ENCODE data around the gene NPIPB12. TPM values are rescaled to one million over a fixed set of nuclear protein-coding genes. Genes with fewer than 3 reads are reported as not detected.
A peak's percentile ranks its signal among the peaks of the same experiment; 100 is the strongest.
"Not testable (repeated sequence)": the region's sequence is repeated elsewhere in the genome, so short reads cannot be mapped to it uniquely, and the experiment has no call there.

The NPIPB12 gene
- total and polyA plus RNA-seq, 4 donors: 25.3 to 76.4 (median 64.6) TPM

DNA sequence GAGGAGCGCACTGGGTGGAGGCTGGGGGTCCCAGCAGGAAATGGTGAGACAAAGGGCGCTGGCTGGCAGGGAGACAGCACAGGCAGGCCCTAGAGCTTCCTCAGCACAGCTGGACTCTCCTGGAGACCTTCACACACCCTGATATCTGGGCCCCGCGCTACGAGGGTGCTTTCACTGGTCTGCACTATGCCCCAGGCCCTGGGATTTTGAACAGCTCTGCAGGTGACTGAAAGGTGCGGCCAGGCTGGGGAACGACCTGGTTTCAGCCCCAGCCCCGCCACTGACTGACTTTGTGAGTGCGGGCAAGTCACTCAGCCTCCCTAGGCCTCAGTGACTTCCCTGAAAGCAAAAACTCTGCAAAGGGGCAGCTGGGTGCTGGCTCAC, 45.6 kb downstream of the NPIPB12 start:
- ATAC-seq (ENCODE audit: insufficient read depth, low FRiP score): peak; percentile 2
- not testable (repeated sequence) for H3K27ac ChIP-seq (ENCODE audit: low read depth in 1 of 2, low read length in 1 of 2); H3K27me3 ChIP-seq (ENCODE audit: control insufficient read depth in 3 of 3, insufficient read depth in 3 of 3, low read length in 2 of 3); H3K9me3 ChIP-seq (ENCODE audit: control insufficient read depth in 4 of 4, insufficient read depth in 3 of 4, low read length in 3 of 4); H3K4me3 ChIP-seq; DNase-seq; H3K4me1 ChIP-seq (ENCODE audit: control insufficient read depth in 5 of 5, insufficient read depth in 5 of 5, low read length in 5 of 5); H3K36me3 ChIP-seq (ENCODE audit: control insufficient read depth in 4 of 4, insufficient read depth in 4 of 4, low read length in 4 of 4); H3K9ac ChIP-seq (ENCODE audit: insufficient read depth in 1 of 2, low read length in 2 of 2)
- no CpG with 5 or more reads among the region's 9 CpGs for WGBS, 2 donors

DNA sequence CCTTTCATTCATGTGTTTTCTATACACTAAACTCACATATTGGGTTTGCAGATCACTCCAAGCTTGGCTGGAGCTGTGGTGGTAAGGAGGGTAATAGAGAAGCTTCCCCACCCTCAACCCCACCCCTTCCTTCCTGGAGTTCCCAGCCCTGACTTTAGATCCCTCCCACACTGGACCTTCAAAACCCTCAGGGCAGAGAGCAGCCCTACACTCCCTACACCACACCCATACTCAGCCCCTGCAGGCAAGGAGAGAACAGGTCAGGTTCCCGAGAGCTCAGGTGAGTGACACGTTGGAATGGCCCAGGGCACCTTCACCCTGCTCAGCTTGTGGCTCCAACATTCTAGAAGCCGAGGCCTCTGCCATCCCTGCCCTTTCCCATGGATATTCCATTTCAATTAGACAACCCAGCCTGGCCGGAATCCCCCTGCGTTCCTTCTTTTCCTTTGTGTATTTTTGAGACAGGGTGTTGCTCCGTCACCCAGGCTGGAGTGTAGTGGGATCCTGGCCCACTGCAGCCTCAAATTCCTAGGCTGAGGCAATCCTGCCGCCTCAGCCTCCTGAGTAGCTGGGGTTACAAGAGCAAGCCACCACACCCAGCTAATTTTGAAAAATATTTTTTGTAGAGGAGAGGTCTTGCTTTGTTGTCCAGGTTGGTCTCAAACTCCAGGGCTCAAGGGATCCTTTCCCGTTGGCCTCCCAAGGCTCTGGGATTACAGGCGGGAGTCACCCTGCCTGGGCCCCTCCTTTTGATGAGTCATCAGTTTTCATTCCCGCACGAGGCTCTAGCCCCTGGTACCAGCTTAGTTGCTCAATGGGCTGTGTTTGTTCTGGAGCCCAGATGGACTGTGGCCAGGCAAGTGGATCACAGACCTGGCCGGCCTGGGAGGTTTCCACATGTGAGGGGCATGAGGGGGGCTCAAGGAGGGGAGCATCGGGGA, 46.2 kb downstream of the NPIPB12 start, which contains the start of gene SULT1A4:
Gene SULT1A4, plus strand, starts transcription at position 208 of the 941 bp plus-strand sequence. CDS start 1,473 bp downstream, outside the sequence.
- not testable (repeated sequence) for H3K27me3 ChIP-seq (ENCODE audit: control insufficient read depth in 3 of 3, insufficient read depth in 3 of 3, low read length in 2 of 3); H3K4me1 ChIP-seq (ENCODE audit: control insufficient read depth in 5 of 5, insufficient read depth in 5 of 5, low read length in 5 of 5); H3K27ac ChIP-seq (ENCODE audit: low read depth in 1 of 2, low read length in 1 of 2); H3K9me3 ChIP-seq (ENCODE audit: control insufficient read depth in 4 of 4, insufficient read depth in 3 of 4, low read length in 3 of 4); DNase-seq; H3K36me3 ChIP-seq (ENCODE audit: control insufficient read depth in 4 of 4, insufficient read depth in 4 of 4, low read length in 4 of 4); H3K4me3 ChIP-seq; H3K9ac ChIP-seq (ENCODE audit: insufficient read depth in 1 of 2, low read length in 2 of 2)
- ATAC-seq (ENCODE audit: insufficient read depth, low FRiP score): peak; percentile 63
- no CpG with 5 or more reads among the region's 13 CpGs for WGBS, 2 donors

DNA sequence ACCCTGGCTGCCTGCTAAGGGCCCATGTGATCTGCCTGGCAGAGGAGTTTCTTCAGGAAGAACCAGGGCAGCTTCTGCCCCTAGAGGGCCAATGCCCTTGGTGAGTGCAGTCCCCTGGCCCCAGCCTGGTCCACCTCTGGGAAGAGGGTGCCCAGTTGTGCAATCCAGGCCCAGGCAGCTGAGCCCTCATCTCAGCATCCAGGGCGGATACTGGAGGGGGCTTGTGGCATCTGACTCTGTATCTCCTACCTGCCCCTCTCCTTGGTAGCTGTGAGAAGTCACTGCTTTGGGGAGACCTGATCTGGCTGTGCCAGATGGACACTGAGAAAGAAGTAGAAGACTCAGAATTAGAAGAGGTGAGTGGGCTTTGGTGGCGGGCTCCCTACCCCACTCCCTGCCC, 48.5 kb downstream of the NPIPB12 start:
- H3K4me3 ChIP-seq; H3K4me1 ChIP-seq (ENCODE audit: control insufficient read depth in 5 of 5, insufficient read depth in 5 of 5, low read length in 5 of 5); H3K27me3 ChIP-seq (ENCODE audit: control insufficient read depth in 3 of 3, insufficient read depth in 3 of 3, low read length in 2 of 3); ATAC-seq (ENCODE audit: insufficient read depth, low FRiP score); H3K36me3 ChIP-seq (ENCODE audit: control insufficient read depth in 4 of 4, insufficient read depth in 4 of 4, low read length in 4 of 4); H3K9ac ChIP-seq (ENCODE audit: insufficient read depth in 1 of 2, low read length in 2 of 2); H3K9me3 ChIP-seq (ENCODE audit: control insufficient read depth in 4 of 4, insufficient read depth in 3 of 4, low read length in 3 of 4); H3K27ac ChIP-seq (ENCODE audit: low read depth in 1 of 2, low read length in 1 of 2); DNase-seq: not testable (repeated sequence)
- 94 to 96% methylated on average over 1 of the region's 2 CpGs for WGBS, 2 donors

DNA sequence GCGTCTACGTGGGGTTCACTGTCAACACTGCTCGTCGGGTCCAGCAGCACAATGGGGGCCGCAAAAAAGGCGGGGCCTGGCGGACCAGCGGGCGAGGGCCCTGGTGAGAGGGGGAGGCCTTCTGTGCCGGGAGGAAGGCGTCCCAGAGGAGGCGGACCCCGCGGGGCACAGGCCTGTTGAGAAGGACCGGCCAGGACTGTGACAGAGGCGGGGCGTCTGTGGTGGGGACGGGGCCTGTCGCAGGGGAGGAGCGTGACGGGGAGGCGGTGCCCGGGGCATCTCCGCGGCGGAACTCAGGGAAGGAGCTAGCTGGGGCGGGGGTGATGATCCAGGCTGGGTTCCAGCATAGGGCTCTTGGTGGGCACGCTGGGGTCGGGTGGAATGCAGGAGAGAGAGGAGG, 51.4 kb downstream of the NPIPB12 start:
- not testable (repeated sequence) for H3K27ac ChIP-seq (ENCODE audit: low read depth in 1 of 2, low read length in 1 of 2); H3K9ac ChIP-seq (ENCODE audit: insufficient read depth in 1 of 2, low read length in 2 of 2); H3K27me3 ChIP-seq (ENCODE audit: control insufficient read depth in 3 of 3, insufficient read depth in 3 of 3, low read length in 2 of 3); H3K36me3 ChIP-seq (ENCODE audit: control insufficient read depth in 4 of 4, insufficient read depth in 4 of 4, low read length in 4 of 4); DNase-seq; H3K9me3 ChIP-seq (ENCODE audit: control insufficient read depth in 4 of 4, insufficient read depth in 3 of 4, low read length in 3 of 4); H3K4me3 ChIP-seq; H3K4me1 ChIP-seq (ENCODE audit: control insufficient read depth in 5 of 5, insufficient read depth in 5 of 5, low read length in 5 of 5)
- ATAC-seq (ENCODE audit: insufficient read depth, low FRiP score): peak; percentile 84
- WGBS, 2 donors: no CpG with 5 or more reads among the region's 29 CpGs

DNA sequence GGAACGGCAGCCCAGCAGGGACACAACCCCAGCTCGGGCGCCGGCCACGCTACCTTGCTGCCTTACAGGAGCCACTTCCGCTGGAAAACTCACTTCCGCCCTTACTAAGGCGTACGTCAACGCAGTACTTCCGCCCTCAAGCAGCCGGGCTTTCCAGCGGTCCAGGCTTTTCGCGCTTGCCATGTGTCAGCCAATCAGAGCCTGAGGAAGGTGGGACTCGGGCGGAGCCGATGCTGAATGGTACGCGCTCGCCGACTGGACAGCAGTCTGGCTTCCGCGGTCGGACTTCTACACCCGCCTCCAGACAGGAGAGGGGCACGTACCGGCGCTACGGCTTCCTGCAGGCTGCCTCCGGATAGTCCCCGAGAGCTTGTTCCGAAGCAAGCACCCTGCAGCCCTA, 51.9 kb downstream of the NPIPB12 start, which contains the start of the genes BOLA2 and SLX1B:
Gene BOLA2, minus strand, starts transcription at position 83 of the 400 bp plus-strand sequence. CDS start 98 bp downstream, outside the sequence.
Gene SLX1B, plus strand, starts transcription at position 265 of the 400 bp plus-strand sequence.
- not testable (repeated sequence) for H3K4me1 ChIP-seq (ENCODE audit: control insufficient read depth in 5 of 5, insufficient read depth in 5 of 5, low read length in 5 of 5); H3K4me3 ChIP-seq; H3K27ac ChIP-seq (ENCODE audit: low read depth in 1 of 2, low read length in 1 of 2); H3K9me3 ChIP-seq (ENCODE audit: control insufficient read depth in 4 of 4, insufficient read depth in 3 of 4, low read length in 3 of 4); H3K36me3 ChIP-seq (ENCODE audit: control insufficient read depth in 4 of 4, insufficient read depth in 4 of 4, low read length in 4 of 4); H3K27me3 ChIP-seq (ENCODE audit: control insufficient read depth in 3 of 3, insufficient read depth in 3 of 3, low read length in 2 of 3); DNase-seq; H3K9ac ChIP-seq (ENCODE audit: insufficient read depth in 1 of 2, low read length in 2 of 2)
- peak; percentile 96 for ATAC-seq (ENCODE audit: insufficient read depth, low FRiP score)
- WGBS, 2 donors: no CpG with 5 or more reads among the region's 33 CpGs

DNA sequence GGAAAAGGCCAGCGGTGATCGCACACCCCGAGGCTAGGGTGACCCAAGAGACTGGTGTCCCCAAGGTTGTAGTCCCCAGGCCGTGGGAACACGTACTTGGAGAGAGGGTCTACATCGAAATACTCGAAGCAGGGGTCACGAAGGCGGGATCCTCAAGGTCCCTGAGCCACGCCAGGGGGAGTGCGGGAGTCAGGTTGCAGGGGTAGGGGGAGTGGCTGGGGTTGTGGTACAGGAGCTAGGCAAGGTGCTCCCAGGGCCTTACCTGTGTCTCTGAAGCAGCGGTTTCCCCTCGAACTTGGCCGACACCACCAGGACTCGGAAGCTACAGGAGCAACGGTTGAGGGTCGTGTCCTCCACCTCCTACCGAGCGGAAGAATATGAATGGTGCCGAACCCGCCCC, 52.5 kb downstream of the NPIPB12 start:
- not testable (repeated sequence) for DNase-seq; H3K36me3 ChIP-seq (ENCODE audit: control insufficient read depth in 4 of 4, insufficient read depth in 4 of 4, low read length in 4 of 4); H3K27ac ChIP-seq (ENCODE audit: low read depth in 1 of 2, low read length in 1 of 2); H3K9ac ChIP-seq (ENCODE audit: insufficient read depth in 1 of 2, low read length in 2 of 2); H3K27me3 ChIP-seq (ENCODE audit: control insufficient read depth in 3 of 3, insufficient read depth in 3 of 3, low read length in 2 of 3); H3K4me3 ChIP-seq; H3K4me1 ChIP-seq (ENCODE audit: control insufficient read depth in 5 of 5, insufficient read depth in 5 of 5, low read length in 5 of 5); H3K9me3 ChIP-seq (ENCODE audit: control insufficient read depth in 4 of 4, insufficient read depth in 3 of 4, low read length in 3 of 4)
- ATAC-seq (ENCODE audit: insufficient read depth, low FRiP score): peak; percentile 14
- WGBS, 2 donors: no CpG with 5 or more reads among the region's 21 CpGs

Small RNA genes lying within 50 kb of the gene (small RNA-seq; reads per million reads assigned to genes)
- gene AC133555.2 (ENCODE audit: low replicate concordance): not detected

Other genes with a start within 250 kb of the NPIPB12 start
- 1 to 10 TPM in 1 of 2 donors, under 1 TPM in 1; 0.80 to 1.1 TPM for gene NPIPB11, start 99.7 kb downstream of the NPIPB12 start, total RNA-seq
- gene NPIPB11, start 99.7 kb downstream of the NPIPB12 start, polyA plus RNA-seq: 1 to 10 TPM in 1 of 2 donors, under 1 TPM in 1; 0.56 to 1.6 TPM
- gene BOLA2, start 52.1 kb downstream of the NPIPB12 start, total RNA-seq: 10 to 100 TPM in 1 of 2 donors, 1 to 10 TPM in 1; 6.3 to 27.6 TPM
- 10 to 100 TPM; 25.0 to 25.5 TPM for gene BOLA2, start 52.1 kb downstream of the NPIPB12 start, polyA plus RNA-seq
- gene SLX1B, start 51.9 kb downstream of the NPIPB12 start, total RNA-seq: 10 to 100 TPM in 1 of 2 donors, 1 to 10 TPM in 1; 3.5 to 14.5 TPM
- gene SLX1B, start 51.9 kb downstream of the NPIPB12 start, polyA plus RNA-seq: 10 to 100 TPM; 21.1 to 43.5 TPM
- gene SULT1A4, start 46.5 kb downstream of the NPIPB12 start, total RNA-seq: 10 to 100 TPM in 1 of 2 donors, 1 to 10 TPM in 1; 10.0 to 10.2 TPM
- gene SULT1A4, start 46.5 kb downstream of the NPIPB12 start, polyA plus RNA-seq: 10 to 100 TPM in 1 of 2 donors, 1 to 10 TPM in 1; 9.5 to 34.3 TPM
- 10 to 100 TPM in 1 of 2 donors, 1 to 10 TPM in 1; 5.8 to 52.5 TPM for gene SPN, start 156.8 kb upstream of the NPIPB12 start, total RNA-seq
- gene SPN, start 156.8 kb upstream of the NPIPB12 start, polyA plus RNA-seq: 10 to 100 TPM; 10.5 to 14.4 TPM
- gene QPRT, start 172.8 kb upstream of the NPIPB12 start, total RNA-seq: 10 to 100 TPM; 22.0 to 23.1 TPM
- gene QPRT, start 172.8 kb upstream of the NPIPB12 start, polyA plus RNA-seq: 1 to 10 TPM; 8.7 to 9.6 TPM
- 1 to 10 TPM; 3.1 to 9.1 TPM for gene C16orf54, start 239.6 kb upstream of the NPIPB12 start, total RNA-seq
- 1 to 10 TPM; 2.8 to 6.0 TPM for gene C16orf54, start 239.6 kb upstream of the NPIPB12 start, polyA plus RNA-seq

Data from lung (tissue), 11 donors.